Transverse colon (tissue), 4 donors: ENCODE results near the gene POLR3GL.

Experiments
- EP300 ChIP-seq: sonication (generic); formaldehyde crosslinking; IDR thresholded peaks from one replicate; pipeline ENCODE4 v1.6.1; 2017; ENCODE audit warnings: antibody characterized with exemption, low read depth
- POLR2AphosphoS5 ChIP-seq, 3 donors: sonication (generic); formaldehyde crosslinking; IDR thresholded peaks; one replicate each; pipeline ENCODE4 v1.6.1; 2016; ENCODE audit warnings: antibody characterized with exemption in 3 of 3
- TF ChIP-seq, protein P1 (sequence below), 5 experiments: fragments of 200-600 bp in 3 of 5; fragments of 450-650 bp in 2 of 5; sonication (generic) in 3 of 5; IDR thresholded peaks; 1 replicate in 2 of 5; 2 replicates in 3 of 5; pipeline ENCODE4 v1.5.1; 2016 to 2017; ENCODE audit warnings: antibody characterized with exemption in 5 of 5, inconsistent platforms in 3 of 5, mild to moderate bottlenecking in 2 of 5, moderate library complexity in 1 of 5

DNA sequence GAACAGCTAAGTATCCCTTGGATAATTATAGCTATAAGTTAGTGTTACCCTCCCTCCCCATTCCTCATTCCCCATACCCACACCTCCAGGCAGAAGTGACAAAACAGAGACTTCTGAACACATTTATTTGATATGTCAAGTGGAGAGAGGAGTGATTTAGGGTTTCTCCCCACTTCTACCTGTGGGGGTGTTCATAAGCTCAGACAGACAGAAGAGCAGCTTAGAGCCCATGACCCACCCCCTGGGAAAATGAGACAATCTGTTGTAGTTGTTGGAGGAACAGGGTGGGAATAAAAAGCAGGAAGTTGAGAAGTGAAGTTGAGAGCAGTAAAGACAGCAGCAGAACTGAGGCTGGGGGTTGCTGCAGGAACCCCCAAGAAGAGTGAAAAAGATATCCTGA is 5.2 kb upstream of the POLR3GL start:
- TF ChIP-seq, protein P1, sequence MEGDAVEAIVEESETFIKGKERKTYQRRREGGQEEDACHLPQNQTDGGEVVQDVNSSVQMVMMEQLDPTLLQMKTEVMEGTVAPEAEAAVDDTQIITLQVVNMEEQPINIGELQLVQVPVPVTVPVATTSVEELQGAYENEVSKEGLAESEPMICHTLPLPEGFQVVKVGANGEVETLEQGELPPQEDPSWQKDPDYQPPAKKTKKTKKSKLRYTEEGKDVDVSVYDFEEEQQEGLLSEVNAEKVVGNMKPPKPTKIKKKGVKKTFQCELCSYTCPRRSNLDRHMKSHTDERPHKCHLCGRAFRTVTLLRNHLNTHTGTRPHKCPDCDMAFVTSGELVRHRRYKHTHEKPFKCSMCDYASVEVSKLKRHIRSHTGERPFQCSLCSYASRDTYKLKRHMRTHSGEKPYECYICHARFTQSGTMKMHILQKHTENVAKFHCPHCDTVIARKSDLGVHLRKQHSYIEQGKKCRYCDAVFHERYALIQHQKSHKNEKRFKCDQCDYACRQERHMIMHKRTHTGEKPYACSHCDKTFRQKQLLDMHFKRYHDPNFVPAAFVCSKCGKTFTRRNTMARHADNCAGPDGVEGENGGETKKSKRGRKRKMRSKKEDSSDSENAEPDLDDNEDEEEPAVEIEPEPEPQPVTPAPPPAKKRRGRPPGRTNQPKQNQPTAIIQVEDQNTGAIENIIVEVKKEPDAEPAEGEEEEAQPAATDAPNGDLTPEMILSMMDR (IDR thresholded peaks at IDR 0.05), result no peak
- TF ChIP-seq EP300 (no peak), POLR2AphosphoS5 (IDR thresholded peaks at IDR 0.05) (no peak)
